K562 (cell line): Measurements from ENCODE around the gene CCDC9B. TPM values are rescaled to one million over a fixed set of nuclear protein-coding genes. Genes with fewer than 3 reads are reported as not detected.

Source experiments
- ATAC-seq: fragments of 200-7000 bp; cut with Tn5 transposase; 3 replicates; pipeline ENCODE4 v1.9.1; 2020; ENCODE audit warnings: moderate library complexity
- BruUV-seq: library from RNA; stranded (reverse); fragments of 400-500 nt; replicated peaks from 2 replicates; lab custom pipeline; 2021; lab: Mats Ljungman, UMichigan
- CTCF ChIA-PET: fragments of 300-600 bp; formaldehyde crosslinking; extraction: SDS; loops from one replicate; lab custom pipeline; 2021; ENCODE audit warnings: low intra/inter-chr PET ratio; lab: Yijun Ruan, JAX
- POLR2A ChIA-PET: fragments of 300-600, 350-650 bp; sonication (Branson Sonifier 250); formaldehyde crosslinking; extraction: SDS; loops from one replicate; lab custom pipeline; 2021; ENCODE audit warnings: antibody characterized with exemption, inconsistent platforms; lab: Yijun Ruan, JAX
- DNase-seq, 4 experiments: peaks; one replicate each; pipeline versions ENCODE4 v3.0.0 to v3.0.0-alpha.2; 2011 to 2018; ENCODE audit warnings: low spot score in 3 of 4, mixed read lengths in 3 of 4; ENCODE audit errors: extremely low read depth in 1 of 4
- FAIRE-seq: peaks from 2 replicates; lab custom pipeline; 2011; peaks lifted over from hg19 to GRCh38; lab: Jason Lieb, UNC
- H2AFZ ChIP-seq: 2 replicates; pipeline ENCODE4 v1.6.0; 2011; ENCODE audit warnings: low read depth, low read length, control low read depth, inconsistent platforms
- H3K27ac ChIP-seq: fragments of 200-600 bp; 3 replicates; pipeline ENCODE4 v1.8.0; 2011; ENCODE audit warnings: low read depth, mild to moderate bottlenecking, control low read depth, inconsistent platforms, low read length, moderate library complexity, mixed read lengths; ENCODE audit errors: extremely low read depth
- H3K27me3 ChIP-seq, 2 experiments: fragments of 300-600 bp in 1 of 2; 2 replicates in 1 of 2; 3 replicates in 1 of 2; pipeline versions ENCODE4 v1.6.0 to v1.8.0; 2011; ENCODE audit warnings: inconsistent platforms in 2 of 2, low read length in 2 of 2, mild to moderate bottlenecking in 1 of 2, mixed read lengths in 1 of 2, moderate library complexity in 1 of 2; ENCODE audit not compliant: control insufficient read depth in 2 of 2, insufficient read depth in 2 of 2
- H3K36me3 ChIP-seq: fragments of 300-600 bp; 3 replicates; pipeline ENCODE4 v1.8.0; 2011; ENCODE audit warnings: mild to moderate bottlenecking, low read length, inconsistent platforms; ENCODE audit not compliant: control insufficient read depth, insufficient read depth
- H3K4me1 ChIP-seq, 2 experiments: fragments of 200-600 bp in 1 of 2; replicated peaks in 1 of 2; 2 replicates in 1 of 2; 3 replicates in 1 of 2; pipeline versions ENCODE4 v1.5.1 to v1.8.0; 2011; ENCODE audit warnings: inconsistent platforms in 2 of 2, low read length in 2 of 2, mild to moderate bottlenecking in 1 of 2, mixed read lengths in 1 of 2, moderate library complexity in 1 of 2; ENCODE audit not compliant: control insufficient read depth in 2 of 2, insufficient read depth in 2 of 2
- H3K4me2 ChIP-seq: 2 replicates; pipeline ENCODE4 v1.6.1; 2011; ENCODE audit warnings: low read length, control low read depth, inconsistent platforms, mixed read lengths; ENCODE audit not compliant: insufficient read depth
- H3K4me3 ChIP-seq: fragments of 200-600 bp; sonication (generic), shearing (Covaris generic); 2 replicates; pipeline ENCODE4 v1.5.1; 2016; ENCODE audit warnings: control low read depth, inconsistent platforms
- H3K79me2 ChIP-seq: fragments of 200-600 bp; 3 replicates; pipeline ENCODE4 v1.8.0; 2011; ENCODE audit warnings: low read length, inconsistent platforms; ENCODE audit not compliant: control insufficient read depth, insufficient read depth
- H3K9ac ChIP-seq, 2 experiments: 2 replicates each; pipeline versions ENCODE4 v1.6.0 to v1.6.1; 2011; ENCODE audit warnings: low read depth in 2 of 2, low read length in 2 of 2, control low read depth in 1 of 2, inconsistent platforms in 1 of 2, mild to moderate bottlenecking in 1 of 2, mixed read lengths in 1 of 2; ENCODE audit not compliant: insufficient read depth in 1 of 2
- H3K9me1 ChIP-seq: one replicate; pipeline ENCODE4 v1.6.0; 2011; ENCODE audit warnings: inconsistent platforms, mild to moderate bottlenecking, low read length, moderate library complexity; ENCODE audit not compliant: control insufficient read depth, insufficient read depth
- H3K9me3 ChIP-seq: replicated peaks from 2 replicates; pipeline ENCODE4 v1.5.1; 2011; ENCODE audit warnings: low read depth, low read length, inconsistent platforms; ENCODE audit not compliant: control insufficient read depth, insufficient read depth
- H4K20me1 ChIP-seq: replicated peaks from 2 replicates; pipeline ENCODE4 v1.6.1; 2011; ENCODE audit warnings: low read length, inconsistent platforms, mixed read lengths; ENCODE audit not compliant: control insufficient read depth, insufficient read depth
- CBX3 ChIP-seq, 2 experiments: IDR thresholded peaks; 1 replicate in 1 of 2; 2 replicates in 1 of 2; pipeline ENCODE4 v1.6.1; 2012; ENCODE audit warnings: inconsistent platforms in 2 of 2, low read length in 2 of 2, borderline replicate concordance in 1 of 2, control low read depth in 1 of 2
- GTF2A2 ChIP-seq: IDR thresholded peaks from 2 replicates; pipeline ENCODE4 v1.6.1; 2016; ENCODE audit warnings: mild to moderate bottlenecking, missing genetic modification characterization, missing compliant biosample characterization
- HCFC1 ChIP-seq: IDR thresholded peaks from 2 replicates; pipeline ENCODE4 v1.6.1; 2012; ENCODE audit warnings: low read depth, low read length, improper control_type of control experiment
- HIVEP1 ChIP-seq: fragments of 250-450 bp; sonication (Bioruptor Pico); IDR thresholded peaks from 2 replicates; pipeline ENCODE4 v1.4.0; 2020; ENCODE audit warnings: mild to moderate bottlenecking
- PHB2 ChIP-seq: fragments of 450-650 bp; IDR thresholded peaks from 2 replicates; pipeline ENCODE4 v1.6.1; 2017; ENCODE audit warnings: low read depth
- POLR2B ChIP-seq: fragments of 450-650 bp; IDR thresholded peaks from 2 replicates; pipeline ENCODE4 v1.6.1; 2018; ENCODE audit warnings: low read depth; ENCODE audit not compliant: partially characterized antibody
- RBM25 ChIP-seq: fragments of 200-400 bp; formaldehyde crosslinking; IDR thresholded peaks from 2 replicates; pipeline ENCODE4 v1.6.1; 2018; ENCODE audit warnings: low read length, low read depth, moderate library complexity; ENCODE audit not compliant: severe bottlenecking
- RCOR1 ChIP-seq, 2 experiments: IDR thresholded peaks; 2 replicates each; pipeline ENCODE4 v1.6.1; 2012; ENCODE audit warnings: low read depth in 2 of 2, low read length in 2 of 2, borderline replicate concordance in 1 of 2, improper control_type of control experiment in 1 of 2
- RHOXF2B ChIP-seq: fragments of 250-450 bp; sonication (Bioruptor Pico); conservative IDR thresholded peaks from 2 replicates; pipeline ENCODE4 v1.5.1; 2021
- ZBTB1 ChIP-seq: sonication (generic); formaldehyde crosslinking; IDR thresholded peaks from 2 replicates; pipeline ENCODE4 v1.8.1; 2023; ENCODE audit warnings: missing genetic modification reagents, low read depth, mild to moderate bottlenecking, borderline replicate concordance
- ZBTB7A ChIP-seq: IDR thresholded peaks from 2 replicates; pipeline ENCODE4 v1.6.1; 2011; ENCODE audit warnings: low read depth, mild to moderate bottlenecking, low read length, moderate library complexity, borderline replicate concordance; ENCODE audit not compliant: control insufficient read depth
- ZNF12 ChIP-seq: sonication (generic); formaldehyde crosslinking; IDR thresholded peaks from 2 replicates; pipeline ENCODE4 v1.4.0; 2020; ENCODE audit warnings: mild to moderate bottlenecking, missing genetic modification reagents
- ZNF146 ChIP-seq: IDR thresholded peaks from one replicate; pipeline ENCODE4 v1.6.1; 2018; ENCODE audit warnings: missing compliant biosample characterization; ENCODE audit not compliant: unreplicated experiment
- ZNF184 ChIP-seq: sonication (generic); formaldehyde crosslinking; IDR thresholded peaks from 2 replicates; pipeline ENCODE4 v1.5.0; 2020; ENCODE audit warnings: missing genetic modification reagents
- ZSCAN32 ChIP-seq: fragments of 450-650 bp; formaldehyde crosslinking; IDR thresholded peaks from 2 replicates; pipeline ENCODE4 v1.4.0; 2020; ENCODE audit warnings: mild to moderate bottlenecking, moderate library complexity
- WGBS: fragments of 100-300 bp; shearing (Covaris generic); methylation state at CpG from one replicate; pipeline ENCODE4 v1.1.6; 2016; ENCODE audit warnings: low coverage, mixed read lengths; ENCODE audit not compliant: insufficient coverage; ENCODE audit errors: missing lambda C conversion rate; 5-methylcytosine and 5-hydroxymethylcytosine counted together
- in situ Hi-C: fragments of 300-500 bp; cut with MboI; formaldehyde crosslinking; loops from 4 replicates; pipeline ENCODE4 v1.15.0; 2018; ENCODE audit warnings: inconsistent platforms, mixed read lengths
- intact Hi-C: fragments of 100-400 bp; cut with micrococcal nuclease; formaldehyde crosslinking; loops from 2 replicates; pipeline ENCODE4 v1.14.2; 2022
- polyA plus RNA-seq, 8 experiments: library from polyadenylated mRNA; depleted of rRNA in 4 of 8; stranded (reverse) in 5 of 8; unstranded in 3 of 8; fragments of >200 nt; fragmentation: Nextera tagmentation in 2 of 8; fragmentation: Illumina TruSeq in 1 of 8; extraction: Ambion mirVana in 2 of 8; extraction: Trizol in 1 of 8; gene quantifications; 2 replicates each; pipeline versions ENCODE4 v1.2.1 to v1.2.3, GENCODE V29; 2011 to 2014; ENCODE audit warnings: inconsistent platforms in 1 of 8, missing spikeins in 1 of 8
- total RNA-seq, 7 experiments: library from RNA; depleted of rRNA in 6 of 7; stranded (reverse); fragments of >200 nt in 6 of 7; fragmentation: Illumina TruSeq in 2 of 7; extraction: Trizol in 2 of 7; gene quantifications; 2 replicates each; pipeline versions ENCODE4 v1.2.1 to v1.2.3, GENCODE V29; 2011 to 2021; ENCODE audit warnings: low replicate concordance in 1 of 7
- TF ChIP-seq, protein P1 (sequence below): fragments of 450-650 bp; formaldehyde crosslinking; IDR thresholded peaks from 2 replicates; pipeline ENCODE4 v1.4.0; 2020; ENCODE audit warnings: mild to moderate bottlenecking, moderate library complexity

The CCDC9B gene
- total and polyA plus RNA-seq, 9 of the 15 experiments (the other 6 are each of a cell fraction or from before 2014, with no cell fraction given), result 0.01 to 0.47 (median 0.15) TPM; not detected in 1

GRCh38 chr15:40300771-40301170 lies 40.0 kb downstream of the CCDC9B start:
- in situ Hi-C loops (no loop called here), intact Hi-C loops (no loop called here)
- Histone ChIP-seq H3K36me3 (no peaks in the 10 kb centered on the region), H3K4me3 (no peak overlapping the region), H3K27ac (no peak overlapping the region), H3K9me3 (no peaks in the 10 kb centered on the region), H4K20me1 (no peaks in the 10 kb centered on the region), H3K9ac (peak overlapping the region in 1 of 2 experiments; percentile 27; a peak in 1 of 4 replicates), H3K9me1 (no peaks in the 10 kb centered on the region), H3K4me2 (peak overlapping the region; percentile 55; the same call in 1 of the 2 replicates), H2AFZ (peak overlapping the region; percentile 78; the same call in 1 of the 2 replicates), H3K27me3 (peaks cover 0 to 4% of the 10 kb centered on the region in 2 experiments; a peak in 1 of 5 replicates), H3K79me2 (no peaks in the 10 kb centered on the region), H3K4me1 (peaks cover 19 to 37% of the 10 kb centered on the region in 2 experiments; a peak in 4 of 5 replicates)
- ATAC-seq, result peak; percentile 38
- peak; percentile 77 for FAIRE-seq
- 0 out of 4 replicates have a peak, but pooled peaks of 1 of the 2 experiments have one; percentile 1 for TF ChIP-seq RCOR1 (IDR thresholded peaks at IDR 0.05; ENCODE audit: borderline replicate concordance in 1 of 2, low read depth in 2 of 2, low read length in 2 of 2)
- TF ChIP-seq GTF2A2 (tag), result no peak
- no peak for TF ChIP-seq POLR2B
- TF ChIP-seq CBX3 (IDR thresholded peaks at IDR 0.05; ENCODE audit: borderline replicate concordance in 1 of 2, low read length in 2 of 2), result peak in 1 of 2 experiments; percentile 7; a peak in 1 of 3 replicates
- DNase-seq, result peak in 3 of 4 experiments; percentile 35 to 50 (median 36)
- 14% methylated on average over 2 of the region's 2 CpGs for WGBS
- ChIA-PET CTCF (no interaction called here), POLR2A (interaction anchor here (0.9 to 1.6 kb wide), 4 partner anchors 9 to 13 kb away, joined by 3 to 13 read pairs (median 4); no protein-coding TSS in a partner anchor)
- no TSS peak for BruUV-seq

GRCh38 chr15:40300367-40300766 lies 40.4 kb downstream of the CCDC9B start:
- H3K36me3 ChIP-seq, result no peaks in the 10 kb centered on the region
- intact Hi-C loops (no loop called here), in situ Hi-C loops (no loop called here)
- ChIA-PET CTCF (no interaction called here), POLR2A (interaction anchor here (0.9 to 1.6 kb wide), 2 partner anchors 10 kb away, joined by 4 to 13 read pairs; no protein-coding TSS in a partner anchor)
- H3K79me2 ChIP-seq, result no peaks in the 10 kb centered on the region
- peaks cover 0 to 8% of the 10 kb centered on the region in 2 experiments; a peak in 1 of 5 replicates for H3K27me3 ChIP-seq
- H3K4me1 ChIP-seq, result peaks cover 19 to 38% of the 10 kb centered on the region in 2 experiments; a peak in 4 of 5 replicates
- no peak overlapping the region for H3K27ac ChIP-seq
- no peak overlapping the region for H3K4me2 ChIP-seq
- H3K4me3 ChIP-seq, result no peak overlapping the region
- FAIRE-seq (no peak), ATAC-seq (no peak), DNase-seq (no peak)
- 65% methylated on average over 2 of the region's 2 CpGs for WGBS
- no peaks in the 10 kb centered on the region for H4K20me1 ChIP-seq
- no peaks in the 10 kb centered on the region for H3K9me1 ChIP-seq
- no TSS peak for BruUV-seq
- no peak overlapping the region for H3K9ac ChIP-seq
- H3K9me3 ChIP-seq, result no peaks in the 10 kb centered on the region
- H2AFZ ChIP-seq, result no peak overlapping the region
- TF ChIP-seq PHB2, result no peak
- TF ChIP-seq ZNF146 (CRISPR knock-in tag), result peak; percentile 78
- TF ChIP-seq, protein P1, sequence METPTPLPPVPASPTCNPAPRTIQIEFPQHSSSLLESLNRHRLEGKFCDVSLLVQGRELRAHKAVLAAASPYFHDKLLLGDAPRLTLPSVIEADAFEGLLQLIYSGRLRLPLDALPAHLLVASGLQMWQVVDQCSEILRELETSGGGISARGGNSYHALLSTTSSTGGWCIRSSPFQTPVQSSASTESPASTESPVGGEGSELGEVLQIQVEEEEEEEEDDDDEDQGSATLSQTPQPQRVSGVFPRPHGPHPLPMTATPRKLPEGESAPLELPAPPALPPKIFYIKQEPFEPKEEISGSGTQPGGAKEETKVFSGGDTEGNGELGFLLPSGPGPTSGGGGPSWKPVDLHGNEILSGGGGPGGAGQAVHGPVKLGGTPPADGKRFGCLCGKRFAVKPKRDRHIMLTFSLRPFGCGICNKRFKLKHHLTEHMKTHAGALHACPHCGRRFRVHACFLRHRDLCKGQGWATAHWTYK (CRISPR knock-in tag), result no peak
- no peak for TF ChIP-seq RHOXF2B (CRISPR knock-in tag)
- no peak for TF ChIP-seq ZSCAN32 (CRISPR knock-in tag)
- no peak for TF ChIP-seq ZNF12 (CRISPR knock-in tag)
- TF ChIP-seq CBX3 (IDR thresholded peaks at IDR 0.05; ENCODE audit: borderline replicate concordance in 1 of 2, low read length in 2 of 2), result peak in 1 of 2 experiments; percentile 34; a peak in 1 of 3 replicates
- no peak for TF ChIP-seq HIVEP1
- TF ChIP-seq ZNF184 (CRISPR knock-in tag), result no peak
- TF ChIP-seq HCFC1, result no peak
- TF ChIP-seq ZBTB1 (CRISPR knock-in tag), result no peak
- no peak for TF ChIP-seq ZBTB7A
- TF ChIP-seq RBM25, result peak; percentile 73
